CD4-positive, CD25-positive, alpha-beta regulatory T cell (primary cell): ENCODE data around the gene SRSF7. TPM values are rescaled to one million over a fixed set of nuclear protein-coding genes. Genes with fewer than 3 reads are reported as not detected.
A peak's percentile ranks its signal among the peaks of the same experiment; 100 is the strongest.
"Not testable (repeated sequence)": the region's sequence is repeated elsewhere in the genome, so short reads cannot be mapped to it uniquely, and the experiment has no call there.

Source experiments
- ATAC-seq, 2 donors: fragments of 150-1000 bp; cut with Tn5 transposase; one replicate each; pipeline ENCODE4 v1.10.0; 2021; ENCODE audit warnings: low read depth in 2 of 2, moderate number of reproducible peaks in 2 of 2, moderate library complexity in 1 of 2
- DNase-seq, 3 donors: peaks; one replicate each; pipeline versions ENCODE4 v3.0.0 to v3.0.0-alpha.2; 2012 to 2022; ENCODE audit warnings: mixed read lengths in 1 of 3
- H3K27ac ChIP-seq: one replicate; pipeline ENCODE4 v1.7.0; 2013; ENCODE audit warnings: mild to moderate bottlenecking, low read length; ENCODE audit not compliant: insufficient read depth, poor library complexity, severe bottlenecking
- H3K27me3 ChIP-seq: one replicate; pipeline ENCODE4 v1.7.0; 2013; ENCODE audit warnings: low read length; ENCODE audit not compliant: control insufficient read depth, insufficient read depth
- H3K36me3 ChIP-seq: one replicate; pipeline ENCODE4 v1.7.0; 2013; ENCODE audit warnings: mild to moderate bottlenecking, low read length, moderate library complexity; ENCODE audit not compliant: control insufficient read depth, insufficient read depth
- H3K4me1 ChIP-seq: 2 replicates; pipeline ENCODE4 v1.7.0; 2013; ENCODE audit warnings: mild to moderate bottlenecking, low read length; ENCODE audit not compliant: insufficient read depth, control insufficient read depth, poor library complexity, severe bottlenecking
- H3K4me3 ChIP-seq: one replicate; pipeline ENCODE4 v1.7.0; 2013; ENCODE audit warnings: low read depth, mild to moderate bottlenecking, low read length, moderate library complexity
- H3K9me3 ChIP-seq, 2 experiments: 1 replicate in 1 of 2; 2 replicates in 1 of 2; pipeline ENCODE4 v1.7.0; 2013; ENCODE audit warnings: low read length in 2 of 2, mild to moderate bottlenecking in 1 of 2, moderate library complexity in 1 of 2; ENCODE audit not compliant: control insufficient read depth in 2 of 2
- H3K27ac Mint-ChIP-seq, 3 donors: one replicate each; pipeline ENCODE4 v1.8.0; 2020 to 2022; ENCODE audit warnings: mild to moderate bottlenecking in 3 of 3, mixed read lengths in 3 of 3, moderate library complexity in 2 of 3
- H3K27me3 Mint-ChIP-seq: one replicate; pipeline ENCODE4 v1.8.0; 2022; ENCODE audit warnings: mild to moderate bottlenecking, mixed read lengths
- H3K36me3 Mint-ChIP-seq: one replicate; pipeline ENCODE4 v1.8.0; 2020; ENCODE audit warnings: mixed read lengths
- H3K4me1 Mint-ChIP-seq, 4 donors: one replicate each; pipeline ENCODE4 v1.8.0; 2020 to 2022; ENCODE audit warnings: mixed read lengths in 4 of 4, mild to moderate bottlenecking in 1 of 4
- H3K4me3 Mint-ChIP-seq, 4 donors: one replicate each; pipeline ENCODE4 v1.8.0; 2020 to 2022; ENCODE audit warnings: mild to moderate bottlenecking in 4 of 4, mixed read lengths in 4 of 4, moderate library complexity in 3 of 4
- H3K9me3 Mint-ChIP-seq, 7 donors: one replicate each; pipeline ENCODE4 v1.8.0; 2020 to 2022; ENCODE audit warnings: mixed read lengths in 7 of 7, mild to moderate bottlenecking in 3 of 7, moderate library complexity in 2 of 7
- polyA plus RNA-seq, 4 donors: library from polyadenylated mRNA; unstranded; fragments of 300-500 nt; fragmentation: Illumina TruSeq; gene quantifications; one replicate each; pipeline ENCODE4 v1.2.3, GENCODE V29; 2021
- total RNA-seq: library from RNA; stranded (reverse); gene quantifications from one replicate; pipeline ENCODE4 v1.2.3, GENCODE V29; 2022

Gene SRSF7
- total and polyA plus RNA-seq, 5 donors from 2014 or later = 186 to 584 (median 212) TPM

- peaks cover 3% of the 10 kb centered on the region for H3K36me3 Mint-ChIP-seq
- no peaks in the 10 kb centered on the region for H3K36me3 ChIP-seq
- no peaks in the 10 kb centered on the region for H3K9me3 ChIP-seq
- peaks cover 0 to 6% (median 2%) of the 10 kb centered on the region in 4 donors for H3K4me1 Mint-ChIP-seq
- H3K9me3 Mint-ChIP-seq = no peaks in the 10 kb centered on the region
- no peak overlapping the region for H3K4me3 ChIP-seq
- no peak overlapping the region for H3K27ac ChIP-seq
- H3K27me3 Mint-ChIP-seq = peaks cover 28% of the 10 kb centered on the region
- ATAC-seq (no peak), DNase-seq (no peak)
- peaks cover 10% of the 10 kb centered on the region for H3K27me3 ChIP-seq
- H3K4me1 ChIP-seq = no peaks in the 10 kb centered on the region
- no peak overlapping the region for H3K27ac Mint-ChIP-seq
- H3K4me3 Mint-ChIP-seq = no peak overlapping the region
Observed at GRCh38 chr2:38771632-38772031, 20.5 kb upstream of the SRSF7 start.

- DNase-seq (no peak), ATAC-seq (no peak)
- H3K36me3 Mint-ChIP-seq = no peaks in the 10 kb centered on the region
- Histone ChIP-seq H3K9me3 (no peaks in the 10 kb centered on the region), H3K4me3 (no peak overlapping the region), H3K27me3 (no peaks in the 10 kb centered on the region), H3K27ac (no peak overlapping the region), H3K4me1 (no peaks in the 10 kb centered on the region), H3K36me3 (no peaks in the 10 kb centered on the region)
- H3K27me3 Mint-ChIP-seq = peaks cover under 1% of the 10 kb centered on the region
- H3K9me3 Mint-ChIP-seq = peaks cover 0 to 1% (median 0%) of the 10 kb centered on the region in 7 donors
- no peak overlapping the region for H3K27ac Mint-ChIP-seq
- H3K4me3 Mint-ChIP-seq = no peak overlapping the region
- peaks cover 0 to 4% (median 0%) of the 10 kb centered on the region in 4 donors for H3K4me1 Mint-ChIP-seq
Observed at GRCh38 chr2:38765551-38765950, 14.4 kb upstream of the SRSF7 start.

GRCh38 chr2:38765149-38765548 is 14.0 kb upstream of the SRSF7 start:
- no peaks in the 10 kb centered on the region for H3K27me3 Mint-ChIP-seq
- ATAC-seq (no peak), DNase-seq (no peak)

GRCh38 chr2:38763728-38764127 is 12.6 kb upstream of the SRSF7 start:
- H3K27me3 ChIP-seq = no peaks in the 10 kb centered on the region
- Mint-ChIP-seq H3K4me1 (peaks cover 0 to 4% (median 0%) of the 10 kb centered on the region in 4 donors), H3K27ac (no peak overlapping the region)

More at GRCh38 chr2:38765149-38765548, 14.0 kb upstream of the SRSF7 start:
- no peak overlapping the region for H3K27ac Mint-ChIP-seq
- H3K4me3 ChIP-seq = no peak overlapping the region
- no peak overlapping the region for H3K4me3 Mint-ChIP-seq
- H3K27me3 ChIP-seq = no peaks in the 10 kb centered on the region
- no peaks in the 10 kb centered on the region for H3K36me3 Mint-ChIP-seq
- H3K4me1 Mint-ChIP-seq = peaks cover 0 to 4% (median 0%) of the 10 kb centered on the region in 4 donors
- H3K9me3 Mint-ChIP-seq = peaks cover 0 to 1% (median 0%) of the 10 kb centered on the region in 7 donors
- no peaks in the 10 kb centered on the region for H3K4me1 ChIP-seq
- H3K27ac ChIP-seq = no peak overlapping the region
- H3K36me3 ChIP-seq = no peaks in the 10 kb centered on the region
- H3K9me3 ChIP-seq = no peaks in the 10 kb centered on the region

GRCh38 chr2:38763228-38763627 is 12.1 kb upstream of the SRSF7 start:
- H3K36me3 ChIP-seq = no peaks in the 10 kb centered on the region
- H3K4me1 ChIP-seq = no peaks in the 10 kb centered on the region
- H3K27me3 ChIP-seq = no peaks in the 10 kb centered on the region
- H3K4me3 Mint-ChIP-seq = no peak overlapping the region
- no peak for ATAC-seq
- H3K9me3 Mint-ChIP-seq = peaks cover 0 to 1% (median 0%) of the 10 kb centered on the region in 7 donors
- no peaks in the 10 kb centered on the region for H3K36me3 Mint-ChIP-seq
- H3K9me3 ChIP-seq = no peaks in the 10 kb centered on the region
- no peak overlapping the region for H3K27ac ChIP-seq
- no peaks in the 10 kb centered on the region for H3K27me3 Mint-ChIP-seq
- DNase-seq = peak in 1 of 3 donors; percentile 54
- H3K27ac Mint-ChIP-seq = no peak overlapping the region
- H3K4me3 ChIP-seq = no peak overlapping the region
- H3K4me1 Mint-ChIP-seq = peaks cover 0 to 4% (median 0%) of the 10 kb centered on the region in 4 donors

More at GRCh38 chr2:38763728-38764127, 12.6 kb upstream of the SRSF7 start:
- Histone ChIP-seq H3K4me3 (no peak overlapping the region), H3K27ac (no peak overlapping the region), H3K9me3 (no peaks in the 10 kb centered on the region), H3K36me3 (no peaks in the 10 kb centered on the region), H3K4me1 (no peaks in the 10 kb centered on the region)
- DNase-seq (no peak), ATAC-seq (no peak)
- Mint-ChIP-seq H3K36me3 (no peaks in the 10 kb centered on the region), H3K9me3 (peaks cover 0 to 1% (median 0%) of the 10 kb centered on the region in 7 donors), H3K4me3 (no peak overlapping the region), H3K27me3 (no peaks in the 10 kb centered on the region)

- not testable (repeated sequence) for H3K27me3 ChIP-seq, ATAC-seq, H3K9me3 Mint-ChIP-seq, H3K27ac ChIP-seq, H3K9me3 ChIP-seq, DNase-seq, H3K4me3 Mint-ChIP-seq, H3K36me3 ChIP-seq, H3K36me3 Mint-ChIP-seq, H3K27me3 Mint-ChIP-seq, H3K27ac Mint-ChIP-seq, H3K4me3 ChIP-seq
- H3K4me1 Mint-ChIP-seq = peaks cover 10 to 19% (median 17%) of the 10 kb centered on the region in 4 donors
- H3K4me1 ChIP-seq = peaks cover 18% of the 10 kb centered on the region
Observed at GRCh38 chr2:38755891-38756290, 4.7 kb upstream of the SRSF7 start.

GRCh38 chr2:38754506-38754905 is 3.3 kb upstream of the SRSF7 start:
- H3K9me3 Mint-ChIP-seq = peaks cover 0 to 2% (median 0%) of the 10 kb centered on the region in 7 donors
- H3K4me3 ChIP-seq = peak overlapping the region; percentile 92
- H3K36me3 Mint-ChIP-seq = peaks cover 14% of the 10 kb centered on the region
- ATAC-seq (no peak), DNase-seq (peak in 1 of 3 donors; percentile 37)
- peak overlapping the region in 2 of 3 donors; percentile 35 to 83 for H3K27ac Mint-ChIP-seq
- H3K4me3 Mint-ChIP-seq = peak overlapping the region; percentile 66 to 92 (median 77)
- H3K4me1 ChIP-seq = peaks cover 26% of the 10 kb centered on the region
- H3K27me3 Mint-ChIP-seq = peaks cover 9% of the 10 kb centered on the region
- H3K9me3 ChIP-seq = no peaks in the 10 kb centered on the region
- H3K27ac ChIP-seq = peak overlapping the region; percentile 47
- no peaks in the 10 kb centered on the region for H3K27me3 ChIP-seq
- peaks cover 3% of the 10 kb centered on the region for H3K36me3 ChIP-seq
- H3K4me1 Mint-ChIP-seq = peaks cover 14 to 27% (median 22%) of the 10 kb centered on the region in 4 donors

GRCh38 chr2:38754049-38754448 is 2.9 kb upstream of the SRSF7 start:
- Mint-ChIP-seq H3K4me1 (peaks cover 17 to 32% (median 24%) of the 10 kb centered on the region in 4 donors), H3K4me3 (peak overlapping the region; percentile 66 to 87 (median 77)), H3K27ac (peak overlapping the region; percentile 35 to 90 (median 88)), H3K36me3 (peaks cover 18% of the 10 kb centered on the region), H3K27me3 (peaks cover 9% of the 10 kb centered on the region), H3K9me3 (peaks cover 0 to 2% (median 0%) of the 10 kb centered on the region in 7 donors)
- no peaks in the 10 kb centered on the region for H3K9me3 ChIP-seq
- H3K36me3 ChIP-seq = peaks cover 7% of the 10 kb centered on the region
- H3K4me3 ChIP-seq = peak overlapping the region; percentile 92
- no peaks in the 10 kb centered on the region for H3K27me3 ChIP-seq
- DNase-seq = no peak
- no peak for ATAC-seq
- H3K4me1 ChIP-seq = peaks cover 31% of the 10 kb centered on the region
- peak overlapping the region; percentile 47 for H3K27ac ChIP-seq
